NCI-H510A (cell line): Measurements from ENCODE around the gene KIF13A.
"Not testable (repeated sequence)": the region's sequence is repeated elsewhere in the genome, so short reads cannot be mapped to it uniquely, and the experiment has no call there.

Experiments used
- DNase-seq: peaks from one replicate; lab custom pipeline; 2025; lab: John Stamatoyannopoulos, UW

Gene KIF13A

GRCh38 chr6:17790489-17790888 lies 196.9 kb downstream of the KIF13A start:
- no peak for DNase-seq

- DNase-seq = no peak
These were observed 202.2 kb downstream of the KIF13A start for GRCh38 chr6:17785094-17785787.

GRCh38 chr6:17780061-17780460 lies 207.4 kb downstream of the KIF13A start:
- DNase-seq = no peak

- DNase-seq = no peak
These were observed 215.8 kb downstream of the KIF13A start for GRCh38 chr6:17771609-17772008.

GRCh38 chr6:17768881-17769280 lies 218.6 kb downstream of the KIF13A start:
- DNase-seq = no peak

- no peak for DNase-seq
These were observed 219.0 kb downstream of the KIF13A start for GRCh38 chr6:17768388-17768787.

GRCh38 chr6:17762651-17763050 lies 224.8 kb downstream of the KIF13A start:
- DNase-seq = no peak

GRCh38 chr6:17758119-17758518 lies 229.3 kb downstream of the KIF13A start:
- no peak for DNase-seq

- no peak for DNase-seq
These were observed 233.2 kb downstream of the KIF13A start for GRCh38 chr6:17754254-17754653.

- not testable (repeated sequence) for DNase-seq
These were observed 242.1 kb downstream of the KIF13A start for GRCh38 chr6:17745324-17745723.

- DNase-seq = not testable (repeated sequence)
These were observed 242.6 kb downstream of the KIF13A start for GRCh38 chr6:17744757-17745308.

- no peak for DNase-seq
These were observed 243.2 kb downstream of the KIF13A start for GRCh38 chr6:17744019-17744756.

- DNase-seq = no peak
These were observed 245.9 kb downstream of the KIF13A start for GRCh38 chr6:17741507-17741906.

GRCh38 chr6:17740559-17741220 lies 246.7 kb downstream of the KIF13A start:
- DNase-seq = no peak

- no peak for DNase-seq
These were observed 249.7 kb downstream of the KIF13A start for GRCh38 chr6:17737704-17738252.

- DNase-seq = not testable (repeated sequence)
These were observed 252.1 kb downstream of the KIF13A start for GRCh38 chr6:17735311-17735710.

- DNase-seq = no peak
These were observed 257.2 kb downstream of the KIF13A start for GRCh38 chr6:17730078-17730704.

GRCh38 chr6:17729223-17730077 lies 258.0 kb downstream of the KIF13A start:
- DNase-seq = no peak

GRCh38 chr6:17728551-17729222 lies 258.7 kb downstream of the KIF13A start:
- DNase-seq = no peak

- DNase-seq = no peak
These were observed 262.4 kb downstream of the KIF13A start for GRCh38 chr6:17725083-17725482.
